GM06990 (cell line): ENCODE measurements around the gene KCNK4.

ENCODE experiments used
- DNase-seq: peaks from one replicate; pipeline ENCODE4 v3.0.0-alpha.2; 2011; ENCODE audit not compliant: insufficient read length; ENCODE audit errors: extremely low read depth
- H3K27me3 ChIP-seq: replicated peaks from 2 replicates; pipeline ENCODE4 v1.6.0; 2011; ENCODE audit warnings: low read length; ENCODE audit not compliant: control insufficient read depth, insufficient read depth
- H3K36me3 ChIP-seq: 2 replicates; pipeline ENCODE4 v1.5.1; 2011; ENCODE audit warnings: low read length; ENCODE audit not compliant: control insufficient read depth, insufficient read depth
- H3K4me3 ChIP-seq: replicated peaks from 2 replicates; pipeline ENCODE4 v1.5.1; 2011; ENCODE audit warnings: low read depth, mild to moderate bottlenecking, control low read depth, low read length
- TF ChIP-seq, protein P1 (sequence below): IDR thresholded peaks from 2 replicates; pipeline ENCODE4 v1.5.1; 2011; ENCODE audit warnings: low read length, control low read depth, mild to moderate bottlenecking, inconsistent platforms; ENCODE audit not compliant: insufficient read depth, poor library complexity, severe bottlenecking

The KCNK4 gene

DNA sequence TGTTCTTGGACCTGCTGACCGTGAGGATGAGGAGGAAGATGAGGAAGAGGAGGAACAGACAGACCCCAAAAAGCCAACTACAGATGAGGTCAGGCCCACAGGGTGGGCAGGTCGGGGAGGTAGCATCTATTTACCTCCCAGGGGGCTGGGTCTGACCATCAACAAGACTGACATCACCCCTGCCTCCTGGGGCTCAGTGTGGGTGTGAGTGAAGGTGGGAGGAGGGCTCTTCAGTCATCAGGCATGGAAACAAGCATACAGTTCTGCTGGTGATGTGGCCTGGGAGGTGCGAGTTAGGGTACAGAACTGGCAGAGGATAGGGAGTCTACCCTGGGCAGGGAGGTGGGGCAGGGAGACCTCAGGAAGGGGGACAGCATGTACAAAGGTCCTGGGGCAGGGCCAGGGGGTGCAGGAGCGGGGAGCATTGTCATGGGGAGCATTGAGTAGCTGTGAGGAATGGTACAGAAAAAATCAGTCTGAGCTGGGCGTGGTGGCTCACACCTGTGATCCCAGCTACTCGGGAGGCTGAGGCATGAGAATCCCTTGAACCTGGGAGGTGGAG, 30.9 kb upstream of the KCNK4 start:
- Histone ChIP-seq H3K36me3 (peaks cover 16% of the 10 kb centered on the region), H3K27me3 (no peaks in the 10 kb centered on the region), H3K4me3 (no peak overlapping the region)
- DNase-seq: no peak
- TF ChIP-seq, protein P1, sequence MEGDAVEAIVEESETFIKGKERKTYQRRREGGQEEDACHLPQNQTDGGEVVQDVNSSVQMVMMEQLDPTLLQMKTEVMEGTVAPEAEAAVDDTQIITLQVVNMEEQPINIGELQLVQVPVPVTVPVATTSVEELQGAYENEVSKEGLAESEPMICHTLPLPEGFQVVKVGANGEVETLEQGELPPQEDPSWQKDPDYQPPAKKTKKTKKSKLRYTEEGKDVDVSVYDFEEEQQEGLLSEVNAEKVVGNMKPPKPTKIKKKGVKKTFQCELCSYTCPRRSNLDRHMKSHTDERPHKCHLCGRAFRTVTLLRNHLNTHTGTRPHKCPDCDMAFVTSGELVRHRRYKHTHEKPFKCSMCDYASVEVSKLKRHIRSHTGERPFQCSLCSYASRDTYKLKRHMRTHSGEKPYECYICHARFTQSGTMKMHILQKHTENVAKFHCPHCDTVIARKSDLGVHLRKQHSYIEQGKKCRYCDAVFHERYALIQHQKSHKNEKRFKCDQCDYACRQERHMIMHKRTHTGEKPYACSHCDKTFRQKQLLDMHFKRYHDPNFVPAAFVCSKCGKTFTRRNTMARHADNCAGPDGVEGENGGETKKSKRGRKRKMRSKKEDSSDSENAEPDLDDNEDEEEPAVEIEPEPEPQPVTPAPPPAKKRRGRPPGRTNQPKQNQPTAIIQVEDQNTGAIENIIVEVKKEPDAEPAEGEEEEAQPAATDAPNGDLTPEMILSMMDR: no peak

DNA sequence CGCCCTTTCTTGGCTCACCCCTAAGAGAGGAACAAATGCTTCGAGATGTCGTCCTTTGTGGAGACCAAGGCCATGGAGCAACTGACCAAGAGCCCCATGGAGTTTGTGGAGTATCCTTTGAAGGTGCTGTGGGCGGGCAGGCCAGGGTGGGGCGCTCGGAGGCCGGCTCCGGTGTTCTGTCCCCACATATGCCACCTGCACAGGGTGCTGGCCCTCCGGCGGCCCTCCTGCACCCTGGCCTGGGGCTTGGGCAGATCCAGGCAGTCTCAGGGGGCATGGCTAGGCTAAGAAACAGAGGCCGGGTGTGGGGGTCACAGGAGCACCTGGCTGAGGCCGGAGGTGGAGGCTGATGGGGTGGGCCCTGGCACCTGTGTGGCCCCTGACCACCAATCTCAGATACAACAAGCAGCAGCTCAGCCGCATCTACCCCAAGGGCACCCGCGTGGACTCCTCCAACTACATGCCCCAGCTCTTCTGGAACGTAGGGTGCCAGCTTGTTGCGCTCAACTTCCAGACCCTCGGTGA, 29.5 kb upstream of the KCNK4 start:
- no peak for DNase-seq
- Histone ChIP-seq H3K27me3 (no peaks in the 10 kb centered on the region), H3K4me3 (no peak overlapping the region), H3K36me3 (peaks cover 12% of the 10 kb centered on the region)
- TF ChIP-seq, protein P1: no peak

DNA sequence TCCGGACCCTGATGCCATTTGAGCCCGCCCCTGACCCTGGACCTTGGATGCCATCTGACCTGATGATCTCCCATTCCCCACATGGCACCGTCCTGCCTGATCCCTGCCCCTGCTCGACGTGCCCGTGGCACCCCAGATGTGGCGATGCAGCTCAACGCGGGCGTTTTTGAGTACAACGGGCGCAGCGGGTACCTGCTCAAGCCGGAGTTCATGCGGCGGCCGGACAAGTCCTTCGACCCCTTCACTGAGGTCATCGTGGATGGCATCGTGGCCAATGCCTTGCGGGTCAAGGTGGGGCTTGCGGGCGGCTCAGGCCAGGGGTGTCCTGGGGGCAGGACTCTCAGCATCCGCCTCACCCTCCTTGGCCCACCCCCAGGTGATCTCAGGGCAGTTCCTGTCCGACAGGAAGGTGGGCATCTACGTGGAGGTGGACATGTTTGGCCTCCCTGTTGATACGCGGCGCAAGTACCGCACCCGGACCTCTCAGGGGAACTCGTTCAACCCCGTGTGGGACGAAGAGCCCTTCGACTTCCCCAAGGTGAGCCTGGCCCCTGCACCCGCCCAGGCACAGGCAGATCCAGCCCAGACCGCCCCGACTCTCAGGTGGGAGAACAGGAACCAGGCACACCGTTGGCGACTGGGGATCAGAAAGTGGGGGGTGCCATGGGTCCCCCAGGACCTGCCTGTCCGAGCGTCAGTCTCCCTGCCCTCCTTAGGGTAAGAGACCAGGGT, 28.7 kb upstream of the KCNK4 start:
- Histone ChIP-seq H3K36me3 (peaks cover 11% of the 10 kb centered on the region), H3K4me3 (no peak overlapping the region), H3K27me3 (no peaks in the 10 kb centered on the region)
- no peak for DNase-seq
- TF ChIP-seq, protein P1: no peak

DNA sequence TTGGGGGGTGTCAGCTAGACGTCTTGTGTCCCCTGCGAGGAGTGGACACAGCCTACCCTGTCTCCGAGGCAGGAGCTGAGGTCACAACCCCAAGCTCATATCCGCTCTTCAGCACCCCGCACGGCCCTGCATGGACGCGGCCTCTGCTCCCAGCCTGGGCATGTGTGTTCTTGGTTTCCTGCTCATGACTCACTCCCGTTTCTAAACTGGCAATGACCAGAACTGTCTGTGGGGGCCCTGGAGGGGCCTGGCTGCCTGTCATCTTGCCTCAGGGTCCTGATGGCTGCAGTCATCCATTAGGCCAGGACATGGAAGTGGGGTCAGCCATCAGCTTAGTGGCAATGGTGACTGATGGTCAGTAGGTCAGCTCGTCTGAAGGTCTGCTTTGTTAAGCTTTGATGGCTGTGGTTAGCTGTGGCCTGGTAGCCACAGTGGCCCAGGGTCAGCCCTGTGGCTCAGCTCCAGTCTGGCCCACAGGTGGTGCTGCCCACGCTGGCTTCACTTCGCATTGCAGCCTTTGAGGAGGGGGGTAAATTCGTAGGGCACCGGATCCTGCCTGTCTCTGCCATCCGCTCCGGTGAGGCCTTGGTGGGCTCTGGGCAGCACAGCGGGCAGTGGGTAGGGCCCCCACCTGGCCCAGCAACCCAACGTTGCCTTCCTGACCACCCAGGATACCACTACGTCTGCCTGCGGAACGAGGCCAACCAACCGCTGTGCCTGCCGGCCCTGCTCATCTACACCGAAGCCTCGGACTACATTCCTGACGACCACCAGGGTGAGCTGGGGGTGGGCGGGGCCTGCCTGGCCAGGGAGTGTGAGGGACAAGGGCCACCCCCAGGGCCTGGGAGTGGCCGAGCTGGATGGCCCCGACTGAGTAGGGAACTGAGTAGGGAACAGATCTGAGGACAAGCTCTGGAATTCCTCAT, 27.8 kb upstream of the KCNK4 start:
- no peak for DNase-seq
- TF ChIP-seq, protein P1: no peak
- Histone ChIP-seq H3K27me3 (no peaks in the 10 kb centered on the region), H3K4me3 (no peak overlapping the region), H3K36me3 (peaks cover 11% of the 10 kb centered on the region)

DNA sequence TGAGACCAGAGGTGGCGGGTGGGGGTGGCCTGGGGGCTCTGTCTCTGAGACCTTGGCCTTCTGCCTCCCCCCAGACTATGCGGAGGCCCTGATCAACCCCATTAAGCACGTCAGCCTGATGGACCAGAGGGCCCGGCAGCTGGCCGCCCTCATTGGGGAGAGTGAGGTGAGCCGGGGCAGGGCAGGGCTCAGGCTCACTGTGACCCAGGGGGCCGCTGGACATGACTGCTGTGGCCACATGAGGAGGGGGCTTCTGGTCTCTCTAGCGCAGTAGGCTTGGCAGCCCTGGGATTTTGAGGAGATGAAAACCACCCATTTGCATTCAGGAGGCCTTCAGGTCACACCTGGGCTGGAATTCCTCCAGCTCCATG, 27.2 kb upstream of the KCNK4 start:
- H3K36me3 ChIP-seq: peaks cover 8% of the 10 kb centered on the region

More for the DNA sequence above, 27.2 kb upstream of the KCNK4 start:
- no peak for DNase-seq
- Histone ChIP-seq H3K27me3 (no peaks in the 10 kb centered on the region), H3K4me3 (no peak overlapping the region)
- TF ChIP-seq, protein P1: no peak
